Measurements from ENCODE around the gene SERPINA1.
A peak's percentile ranks its signal among the peaks of the same experiment; 100 is the strongest.

SERPINA1 gene

GRCh38 chr14:94376976-94377865 lies 11.2 kb downstream of the SERPINA1 start:
- Mint-ChIP-seq H3K27me3 (ENCODE audit: low read depth, poor library complexity) (peaks cover 21% of the 10 kb centered on the region), H3K4me3 (no peak overlapping the region), H3K36me3 (ENCODE audit: low read depth) (no peaks in the 10 kb centered on the region), H3K9me3 (no peaks in the 10 kb centered on the region), H3K27ac (no peak overlapping the region), H3K4me1 (peaks cover 38% of the 10 kb centered on the region)
- no peak for TF ChIP-seq CTCF (IDR thresholded peaks at IDR 0.05)
- no peak for DNase-seq

- no peak for DNase-seq
- Mint-ChIP-seq H3K4me3 (no peak overlapping the region), H3K4me1 (peaks cover 38% of the 10 kb centered on the region), H3K27me3 (ENCODE audit: low read depth, poor library complexity) (peaks cover 19% of the 10 kb centered on the region), H3K27ac (peak overlapping the region; percentile 92), H3K9me3 (no peaks in the 10 kb centered on the region), H3K36me3 (ENCODE audit: low read depth) (no peaks in the 10 kb centered on the region)
- TF ChIP-seq CTCF (IDR thresholded peaks at IDR 0.05) = no peak
Measured at GRCh38 chr14:94376108-94376975, 12.1 kb downstream of the SERPINA1 start.

- Mint-ChIP-seq H3K4me3 (no peak overlapping the region), H3K9me3 (no peaks in the 10 kb centered on the region), H3K4me1 (peaks cover 38% of the 10 kb centered on the region), H3K36me3 (ENCODE audit: low read depth) (no peaks in the 10 kb centered on the region), H3K27me3 (ENCODE audit: low read depth, poor library complexity) (peaks cover 18% of the 10 kb centered on the region), H3K27ac (peak overlapping the region; percentile 92)
- no peak for DNase-seq
- no peak for TF ChIP-seq CTCF (IDR thresholded peaks at IDR 0.05)
Measured at GRCh38 chr14:94375552-94376107, 12.8 kb downstream of the SERPINA1 start.

GRCh38 chr14:94374749-94375260 lies 13.6 kb downstream of the SERPINA1 start:
- no peak for TF ChIP-seq CTCF (IDR thresholded peaks at IDR 0.05)
- peaks cover 14% of the 10 kb centered on the region for H3K27me3 Mint-ChIP-seq (ENCODE audit: low read depth, poor library complexity)
- no peak overlapping the region for H3K4me3 Mint-ChIP-seq
- H3K36me3 Mint-ChIP-seq (ENCODE audit: low read depth) = no peaks in the 10 kb centered on the region
- H3K4me1 Mint-ChIP-seq = peaks cover 38% of the 10 kb centered on the region
- no peak for DNase-seq
- no peaks in the 10 kb centered on the region for H3K9me3 Mint-ChIP-seq
- H3K27ac Mint-ChIP-seq = peak overlapping the region; percentile 92

- TF ChIP-seq CTCF (IDR thresholded peaks at IDR 0.05) = no peak
- Mint-ChIP-seq H3K36me3 (ENCODE audit: low read depth) (no peaks in the 10 kb centered on the region), H3K27me3 (ENCODE audit: low read depth, poor library complexity) (peaks cover 11% of the 10 kb centered on the region), H3K4me1 (peaks cover 38% of the 10 kb centered on the region), H3K4me3 (no peak overlapping the region), H3K9me3 (no peaks in the 10 kb centered on the region), H3K27ac (peak overlapping the region; percentile 78)
- no peak for DNase-seq
Measured at GRCh38 chr14:94374116-94374515, 14.3 kb downstream of the SERPINA1 start.

Measured in nephron progenitor cell (in vitro differentiated cells).